Brain pericyte (primary cell): ENCODE measurements around the gene NWD2.

Experiments
- DNase-seq: peaks from one replicate; pipeline ENCODE4 v3.0.0-alpha.2; 2012; ENCODE audit warnings: low read depth, low spot score

NWD2 gene

GRCh38 chr4:37279894-37280592 is 35.5 kb downstream of the NWD2 start:
- DNase-seq: no peak

GRCh38 chr4:37299468-37299867 is 54.9 kb downstream of the NWD2 start:
- no peak for DNase-seq

- DNase-seq: no peak
These were observed 60.1 kb downstream of the NWD2 start for GRCh38 chr4:37304612-37305011.

GRCh38 chr4:37305984-37306383 is 61.4 kb downstream of the NWD2 start:
- DNase-seq: no peak

GRCh38 chr4:37317104-37317643 is 72.6 kb downstream of the NWD2 start:
- DNase-seq: no peak

GRCh38 chr4:37320513-37321235 is 76.1 kb downstream of the NWD2 start:
- no peak for DNase-seq

- no peak for DNase-seq
These were observed 77.6 kb downstream of the NWD2 start for GRCh38 chr4:37322122-37322521.

- DNase-seq: no peak
These were observed 80.0 kb downstream of the NWD2 start for GRCh38 chr4:37324546-37324945.

- DNase-seq: no peak
These were observed 82.3 kb downstream of the NWD2 start for GRCh38 chr4:37326852-37327251.

GRCh38 chr4:37338972-37339371 is 94.4 kb downstream of the NWD2 start:
- no peak for DNase-seq

GRCh38 chr4:37358748-37359147 is 114.2 kb downstream of the NWD2 start:
- no peak for DNase-seq

GRCh38 chr4:37359261-37359660 is 114.7 kb downstream of the NWD2 start:
- no peak for DNase-seq

- no peak for DNase-seq
These were observed 121.3 kb downstream of the NWD2 start for GRCh38 chr4:37365888-37366287.

GRCh38 chr4:37367901-37368300 is 123.4 kb downstream of the NWD2 start:
- no peak for DNase-seq

- no peak for DNase-seq
These were observed 125.5 kb downstream of the NWD2 start for GRCh38 chr4:37370052-37370451.

- DNase-seq: no peak
These were observed 136.6 kb downstream of the NWD2 start for GRCh38 chr4:37381040-37381668.

GRCh38 chr4:37383579-37384229 is 139.2 kb downstream of the NWD2 start:
- DNase-seq: no peak

GRCh38 chr4:37385424-37385823 is 140.9 kb downstream of the NWD2 start:
- no peak for DNase-seq

- no peak for DNase-seq
These were observed 144.3 kb downstream of the NWD2 start for GRCh38 chr4:37388681-37389365.

- DNase-seq: no peak
These were observed 144.8 kb downstream of the NWD2 start for GRCh38 chr4:37389366-37389765.

- no peak for DNase-seq
These were observed 145.5 kb downstream of the NWD2 start for GRCh38 chr4:37389967-37390580.
